ENCODE measurements around the gene INPP5A.

The INPP5A gene

GRCh38 chr10:132532749-132533560 is 4.6 kb upstream of the INPP5A start:
- H3K27ac ChIP-seq: no peak overlapping the region
- no peak overlapping the region for H3K4me3 ChIP-seq

DNA sequence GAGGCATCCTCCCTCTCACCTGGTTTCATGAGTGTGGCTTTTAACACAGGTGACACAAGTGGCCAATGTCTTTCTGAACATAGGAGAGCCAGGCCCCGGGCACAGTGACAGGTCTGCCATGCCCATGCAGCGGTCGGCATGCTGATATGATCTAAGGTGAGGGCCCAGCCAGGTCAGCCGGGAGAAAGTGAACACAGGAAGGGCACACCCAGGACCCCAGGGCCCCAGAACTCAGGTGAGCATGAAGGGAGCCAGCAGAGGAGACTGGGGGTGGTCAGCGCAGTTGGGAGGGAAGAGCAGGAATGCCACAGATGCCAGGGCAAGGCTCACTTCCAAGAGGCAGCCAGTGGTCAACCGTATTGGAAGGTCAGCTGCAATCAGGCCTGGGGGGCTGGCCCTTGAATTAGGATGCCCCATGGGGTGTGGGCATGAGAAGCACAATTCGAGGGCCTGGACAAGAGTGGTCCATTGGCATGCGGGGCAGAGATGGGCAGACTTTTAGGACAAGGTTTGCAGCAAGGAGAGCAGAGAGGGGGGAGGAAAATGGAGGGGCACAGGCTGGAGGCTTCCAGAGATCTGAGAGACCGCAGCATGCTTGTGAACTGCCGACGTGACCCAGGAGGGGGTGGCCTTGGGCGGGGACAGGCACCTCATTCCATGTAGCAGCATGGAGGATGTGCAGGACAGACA is 3.9 kb upstream of the INPP5A start:
- H3K27ac ChIP-seq: no peak overlapping the region
- no peak overlapping the region for H3K4me3 ChIP-seq

GRCh38 chr10:132534391-132535064 is 3.1 kb upstream of the INPP5A start:
- H3K27ac ChIP-seq: no peak overlapping the region
- no peak overlapping the region for H3K4me3 ChIP-seq

- no peak overlapping the region for H3K27ac ChIP-seq
- no peak overlapping the region for H3K4me3 ChIP-seq
Measured at GRCh38 chr10:132535065-132535651, 2.4 kb upstream of the INPP5A start.

GRCh38 chr10:132536241-132536876 is 1.2 kb upstream of the INPP5A start:
- Histone ChIP-seq H3K4me3 (peak overlapping the region; percentile 53 to 77 (median 69)), H3K27ac (peak overlapping the region; percentile 26 to 91 (median 78))

GRCh38 chr10:132536877-132537683 is 507 bp upstream of the INPP5A start:
- peak overlapping the region; percentile 53 to 77 (median 69) for H3K4me3 ChIP-seq
- peak overlapping the region; percentile 26 to 91 (median 78) for H3K27ac ChIP-seq

GRCh38 chr10:132538031-132538789 is 623 bp downstream of the INPP5A start:
- H3K4me3 ChIP-seq: peak overlapping the region; percentile 42 to 77 (median 50)
- H3K27ac ChIP-seq: peak overlapping the region; percentile 30 to 91 (median 73)

- peak overlapping the region in 19 of 21 experiments; percentile 9 to 91 (median 70) for H3K27ac ChIP-seq
- H3K4me3 ChIP-seq: peak overlapping the region; percentile 42 to 77 (median 50)
Measured at GRCh38 chr10:132538790-132539421, 1.3 kb downstream of the INPP5A start.

DNA sequence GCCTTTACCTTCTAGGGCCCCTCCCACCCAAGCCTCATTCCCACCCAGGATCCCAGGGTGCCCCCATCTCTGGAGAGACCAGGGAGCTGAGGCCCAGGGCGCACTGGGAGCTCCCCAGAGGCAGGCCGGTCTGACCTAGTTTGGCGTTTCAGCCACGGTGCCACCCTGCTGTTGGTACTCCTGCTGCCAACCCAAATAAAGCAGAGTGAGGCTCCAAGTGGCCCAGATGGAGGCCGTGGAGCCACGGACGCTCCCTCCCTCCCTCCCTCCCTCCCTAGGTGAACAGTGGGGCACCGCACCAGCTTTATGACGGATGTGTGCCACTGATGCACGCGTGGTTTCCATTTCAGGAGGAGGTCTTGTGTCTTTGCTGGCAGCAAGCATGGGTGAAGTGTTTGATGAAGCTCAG is 1.8 kb downstream of the INPP5A start:
- peak overlapping the region in 3 of 7 experiments; percentile 1 to 60 (median 12) for H3K4me3 ChIP-seq
- peak overlapping the region in 18 of 21 experiments; percentile 9 to 91 (median 68) for H3K27ac ChIP-seq

- peak overlapping the region in 12 of 21 experiments; percentile 9 to 91 (median 56) for H3K27ac ChIP-seq
- H3K4me3 ChIP-seq: no peak overlapping the region
Measured at GRCh38 chr10:132539894-132540293, 2.3 kb downstream of the INPP5A start.

GRCh38 chr10:132540456-132540855 is 2.9 kb downstream of the INPP5A start:
- peak overlapping the region in 8 of 21 experiments; percentile 8 to 66 (median 26) for H3K27ac ChIP-seq
- no peak overlapping the region for H3K4me3 ChIP-seq

GRCh38 chr10:132541129-132541528 is 3.5 kb downstream of the INPP5A start:
- Histone ChIP-seq H3K27ac (peak overlapping the region in 1 of 21 experiments; percentile 18), H3K4me3 (no peak overlapping the region)

DNA sequence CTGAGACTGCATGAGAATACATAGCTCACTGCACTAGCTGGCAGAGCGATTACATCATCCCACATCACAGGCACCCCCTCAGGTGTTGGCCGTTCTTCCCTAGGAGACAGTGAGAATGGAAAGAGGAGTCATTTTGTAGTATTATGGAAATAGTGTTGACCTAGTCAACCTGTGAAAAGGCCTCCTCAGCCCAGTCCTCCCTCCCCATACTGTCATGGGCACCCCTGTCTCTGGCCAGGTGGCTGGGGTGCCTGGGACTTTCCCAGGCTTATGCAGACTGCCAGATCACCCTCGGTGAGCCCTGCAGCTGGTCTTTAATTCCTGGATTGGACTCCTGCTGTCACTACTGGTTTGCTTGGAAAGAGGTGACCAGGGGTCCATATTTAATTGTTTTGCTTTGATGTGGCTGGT is 4.0 kb downstream of the INPP5A start:
- H3K4me3 ChIP-seq: no peak overlapping the region

GRCh38 chr10:132542086-132542775 is 4.6 kb downstream of the INPP5A start:
- H3K27ac ChIP-seq: no peak overlapping the region

More for the DNA sequence above, 4.0 kb downstream of the INPP5A start:
- H3K27ac ChIP-seq: no peak overlapping the region

GRCh38 chr10:132542819-132543218 is 5.2 kb downstream of the INPP5A start:
- Histone ChIP-seq H3K27ac (no peak overlapping the region), H3K4me3 (no peak overlapping the region)

More at GRCh38 chr10:132542086-132542775, 4.6 kb downstream of the INPP5A start:
- H3K4me3 ChIP-seq: no peak overlapping the region

DNA sequence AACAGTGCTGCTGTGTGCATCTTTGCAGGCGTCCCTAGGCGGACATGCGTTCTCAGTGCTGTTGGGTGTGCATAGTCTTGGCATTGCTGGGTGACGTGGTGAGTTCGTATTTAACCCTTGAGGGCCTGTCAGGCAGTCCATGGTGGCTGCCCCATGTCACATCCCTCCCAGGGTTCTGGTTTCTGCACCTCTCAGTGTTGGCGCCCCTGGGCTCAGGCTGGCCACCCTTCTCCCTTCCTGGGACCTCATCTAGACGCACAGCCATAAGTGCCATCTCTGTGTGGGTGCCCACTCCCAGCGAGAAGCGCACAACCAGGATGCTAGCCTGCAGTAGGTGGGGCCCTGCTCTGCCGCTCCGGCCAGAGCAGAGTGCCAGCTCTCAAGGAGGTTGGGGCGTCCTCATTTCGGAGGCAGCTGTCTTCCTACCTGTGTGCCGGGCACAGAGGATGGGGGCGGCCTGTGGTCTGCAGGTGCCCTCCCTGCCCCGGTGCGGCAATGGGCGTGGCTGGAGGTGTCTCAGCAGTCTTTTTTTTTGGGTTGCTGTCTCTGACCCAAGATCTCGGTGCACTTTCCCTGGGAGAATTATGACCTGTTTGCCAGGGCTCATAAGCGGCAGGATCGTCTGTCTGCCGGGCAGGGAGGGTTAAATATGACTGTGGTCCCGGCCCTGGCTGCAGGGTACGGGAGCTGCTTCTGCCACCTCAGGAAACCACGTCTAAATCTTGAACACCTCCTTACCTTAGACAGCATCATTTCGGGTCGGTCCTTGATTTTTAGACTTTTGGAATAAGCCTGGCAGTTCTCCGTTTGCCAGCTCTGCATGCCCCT is 6.5 kb downstream of the INPP5A start:
- Histone ChIP-seq H3K4me3 (peak overlapping the region in 1 of 7 experiments; percentile 19), H3K27ac (peak overlapping the region in 1 of 21 experiments; percentile 24)

Measured in skin epidermis (tissue), 12 donors.